ENCODE measurements around the gene GK. TPM values are rescaled to one million over a fixed set of nuclear protein-coding genes. Genes with fewer than 3 reads are reported as not detected.
"Not testable (repeated sequence)": the region's sequence is repeated elsewhere in the genome, so short reads cannot be mapped to it uniquely, and the experiment has no call there.

The GK gene
- polyA plus RNA-seq, 12 donors = 3.2 to 8.5 (median 5.4) TPM; not detected in 1

GRCh38 chrX:30652527-30653414 lies 452 bp upstream of the GK start:
- peak; percentile 88 for DNase-seq

- not testable (repeated sequence) for DNase-seq
Observed at GRCh38 chrX:30654386-30654785, 1.2 kb downstream of the GK start.

- DNase-seq = no peak
Observed at GRCh38 chrX:30654989-30655607, 1.9 kb downstream of the GK start.

- no peak for DNase-seq
Observed at GRCh38 chrX:30655991-30656390, 2.8 kb downstream of the GK start.

- DNase-seq = no peak
Observed at GRCh38 chrX:30657196-30658161, 4.3 kb downstream of the GK start.

GRCh38 chrX:30659421-30659820 lies 6.2 kb downstream of the GK start:
- no peak for DNase-seq

GRCh38 chrX:30661228-30661627 lies 8.0 kb downstream of the GK start:
- DNase-seq = no peak

GRCh38 chrX:30663322-30663721 lies 10.1 kb downstream of the GK start:
- DNase-seq = no peak

- no peak for DNase-seq
Observed at GRCh38 chrX:30665471-30665870, 12.2 kb downstream of the GK start.

- DNase-seq = no peak
Observed at GRCh38 chrX:30666094-30666493, 12.9 kb downstream of the GK start.

- no peak for DNase-seq
Observed at GRCh38 chrX:30668581-30668980, 15.4 kb downstream of the GK start.

GRCh38 chrX:30671189-30671588 lies 18.0 kb downstream of the GK start:
- not testable (repeated sequence) for DNase-seq

- DNase-seq = no peak
Observed at GRCh38 chrX:30673127-30673796, 20.0 kb downstream of the GK start.

- DNase-seq = no peak
Observed at GRCh38 chrX:30673884-30674598, 20.8 kb downstream of the GK start.

- no peak for DNase-seq
Observed at GRCh38 chrX:30674799-30675198, 21.6 kb downstream of the GK start.

GRCh38 chrX:30679369-30679768 lies 26.1 kb downstream of the GK start:
- no peak for DNase-seq

- no peak for DNase-seq
Observed at GRCh38 chrX:30680618-30681017, 27.4 kb downstream of the GK start.

- DNase-seq = no peak
Observed at GRCh38 chrX:30688641-30689040, 35.4 kb downstream of the GK start.

GRCh38 chrX:30689116-30689515 lies 35.9 kb downstream of the GK start:
- DNase-seq = no peak

- DNase-seq = no peak
Observed at GRCh38 chrX:30690330-30690729, 37.1 kb downstream of the GK start.
